Gastroesophageal sphincter (tissue), 3 donors: Measurements from ENCODE around the gene WDR5.

Source experiments
- CTCF ChIP-seq, 4 experiments: fragments of 200-600 bp in 2 of 4; fragments of 450-650 bp in 2 of 4; sonication (generic) in 1 of 4; IDR thresholded peaks; one replicate each; pipeline ENCODE4 v1.5.1; 2017 to 2019; ENCODE audit warnings: antibody characterized with exemption in 4 of 4, mild to moderate bottlenecking in 2 of 4, moderate library complexity in 2 of 4
- EP300 ChIP-seq: sonication (generic); formaldehyde crosslinking; IDR thresholded peaks from one replicate; pipeline ENCODE4 v1.6.1; 2017; ENCODE audit warnings: antibody characterized with exemption, mild to moderate bottlenecking
- POLR2A ChIP-seq, 2 donors: fragments of 450-650 bp; IDR thresholded peaks; one replicate each; pipeline ENCODE4 v1.6.1; 2017; ENCODE audit warnings: antibody characterized with exemption in 2 of 2, mild to moderate bottlenecking in 2 of 2, moderate library complexity in 1 of 2
- POLR2AphosphoS5 ChIP-seq: sonication (generic); formaldehyde crosslinking; IDR thresholded peaks from one replicate; pipeline ENCODE4 v1.6.1; 2017; ENCODE audit warnings: antibody characterized with exemption

- TF ChIP-seq CTCF (IDR thresholded peaks at IDR 0.05) (no peak), POLR2AphosphoS5 (no peak), POLR2A (IDR thresholded peaks at IDR 0.05) (no peak), EP300 (no peak)
Measured at GRCh38 chr9:134100040-134100439, 35.8 kb upstream of the WDR5 start.
